Liver (tissue), 9 donors: ENCODE results near the gene LRRC55. TPM values are rescaled to one million over a fixed set of nuclear protein-coding genes. Genes with fewer than 3 reads are reported as not detected.

Experiments used
- DNase-seq: peaks from one replicate; pipeline ENCODE4 v3.0.0-alpha.2; 2017; ENCODE audit warnings: low spot score
- H3K27ac ChIP-seq, 2 donors: one replicate each; pipeline ENCODE4 v1.7.0; 2013; ENCODE audit warnings: inconsistent platforms in 2 of 2, low read length in 2 of 2, control low read depth in 1 of 2, low read depth in 1 of 2, mild to moderate bottlenecking in 1 of 2
- H3K27me3 ChIP-seq, 4 donors: one replicate each; pipeline versions ENCODE4 v1.6.1 to v1.7.0; 2013; ENCODE audit warnings: low read length in 3 of 4, inconsistent platforms in 1 of 4, mild to moderate bottlenecking in 1 of 4, moderate library complexity in 1 of 4; ENCODE audit not compliant: control insufficient read depth in 4 of 4, insufficient read depth in 4 of 4
- H3K36me3 ChIP-seq, 4 donors: one replicate each; pipeline versions ENCODE4 v1.6.1 to v1.7.0; 2013; ENCODE audit warnings: low read length in 3 of 4, mild to moderate bottlenecking in 3 of 4, low read depth in 1 of 4, moderate library complexity in 1 of 4; ENCODE audit not compliant: control insufficient read depth in 4 of 4, insufficient read depth in 3 of 4
- H3K4me1 ChIP-seq, 4 donors: one replicate each; pipeline versions ENCODE4 v1.6.1 to v1.7.0; 2013; ENCODE audit warnings: low read length in 3 of 4, mild to moderate bottlenecking in 3 of 4, moderate library complexity in 1 of 4; ENCODE audit not compliant: control insufficient read depth in 4 of 4, insufficient read depth in 4 of 4
- H3K4me3 ChIP-seq, 3 donors: one replicate each; pipeline versions ENCODE4 v1.6.1 to v1.7.0; 2013; ENCODE audit warnings: low read length in 3 of 3, control low read depth in 1 of 3, low read depth in 1 of 3, mild to moderate bottlenecking in 1 of 3
- H3K9ac ChIP-seq, 2 donors: one replicate each; pipeline ENCODE4 v1.7.0; 2013; ENCODE audit warnings: low read length in 2 of 2, mild to moderate bottlenecking in 2 of 2, moderate library complexity in 2 of 2, control low read depth in 1 of 2, low read depth in 1 of 2
- H3K9me3 ChIP-seq, 4 donors: one replicate each; pipeline versions ENCODE4 v1.6.1 to v1.7.0; 2013; ENCODE audit warnings: low read length in 3 of 4; ENCODE audit not compliant: control insufficient read depth in 4 of 4
- EGR1 ChIP-seq, 2 donors: IDR thresholded peaks; 2 replicates each; pipeline ENCODE4 v1.6.1; 2016 to 2018; ENCODE audit warnings: antibody characterized with exemption in 2 of 2, low read depth in 2 of 2
- FOXA2 ChIP-seq: IDR thresholded peaks from 2 replicates; pipeline ENCODE4 v1.6.1; 2016; ENCODE audit warnings: antibody characterized with exemption
- GABPA ChIP-seq, 2 donors: IDR thresholded peaks in 1 of 2; conservative IDR thresholded peaks in 1 of 2; 2 replicates each; pipeline ENCODE4 v1.6.1; 2016; ENCODE audit warnings: antibody characterized with exemption in 2 of 2, mild to moderate bottlenecking in 1 of 2, moderate library complexity in 1 of 2
- HNF4A ChIP-seq, 2 donors: conservative IDR thresholded peaks; 2 replicates each; pipeline ENCODE4 v1.6.1; 2016; ENCODE audit warnings: antibody characterized with exemption in 2 of 2, mild to moderate bottlenecking in 2 of 2
- HNF4G ChIP-seq: IDR thresholded peaks from 2 replicates; pipeline ENCODE4 v1.6.1; 2016; ENCODE audit warnings: antibody characterized with exemption
- NR2F2 ChIP-seq: IDR thresholded peaks from 2 replicates; pipeline ENCODE4 v1.6.1; 2016; ENCODE audit warnings: antibody characterized with exemption
- RAD21 ChIP-seq, 2 donors: IDR thresholded peaks; 2 replicates each; pipeline ENCODE4 v1.6.1; 2016; ENCODE audit warnings: antibody characterized with exemption in 2 of 2, mild to moderate bottlenecking in 2 of 2
- RXRA ChIP-seq, 2 donors: IDR thresholded peaks; 2 replicates each; pipeline ENCODE4 v1.6.1; 2017 to 2018; ENCODE audit warnings: antibody characterized with exemption in 2 of 2, mild to moderate bottlenecking in 1 of 2
- SP1 ChIP-seq: IDR thresholded peaks from 2 replicates; pipeline ENCODE4 v1.6.1; 2018; ENCODE audit warnings: antibody characterized with exemption, mild to moderate bottlenecking
- TAF1 ChIP-seq: conservative IDR thresholded peaks from 2 replicates; pipeline ENCODE4 v1.6.1; 2016; ENCODE audit warnings: antibody characterized with exemption, mild to moderate bottlenecking
- YY1 ChIP-seq: IDR thresholded peaks from 2 replicates; pipeline ENCODE4 v1.6.1; 2016; ENCODE audit warnings: antibody characterized with exemption, mild to moderate bottlenecking
- ZBTB33 ChIP-seq: IDR thresholded peaks from 2 replicates; pipeline ENCODE4 v1.6.1; 2016; ENCODE audit warnings: antibody characterized with exemption
- WGBS: extraction: QIAGEN DNeasy Blood & Tissue Kit; methylation state at CpG from one replicate; pipeline ENCODE4 v1.1.7; 2013; 5-methylcytosine and 5-hydroxymethylcytosine counted together
- polyA plus RNA-seq, 2 donors: library from polyadenylated mRNA; stranded (reverse) in 1 of 2; unstranded in 1 of 2; fragments of 200-250 nt in 1 of 2; fragments of >200 nt in 1 of 2; fragmentation: Nextera tagmentation in 1 of 2; extraction: Ambion mirVana in 1 of 2; gene quantifications; one replicate each; pipeline versions ENCODE4 v1.2.1 to v1.2.3, GENCODE V29; 2013 to 2015
- total RNA-seq, 2 donors: library from RNA; depleted of rRNA; stranded (reverse); fragments of >200 nt; gene quantifications; one replicate each; pipeline ENCODE4 v1.2.3, GENCODE V29; 2014
- TF ChIP-seq, protein P1 (sequence below): IDR thresholded peaks from 2 replicates; pipeline ENCODE4 v1.6.1; 2016; ENCODE audit warnings: antibody characterized with exemption, mild to moderate bottlenecking
- TF ChIP-seq, protein P2 (sequence below): IDR thresholded peaks from 2 replicates; pipeline ENCODE4 v1.6.1; 2016; ENCODE audit warnings: antibody characterized with exemption
- TF ChIP-seq, protein P3 (sequence below): fragments of 150-350 bp; IDR thresholded peaks from 2 replicates; pipeline ENCODE4 v1.5.1; 2017; ENCODE audit warnings: improper control_type of control experiment, low read depth, low read length; ENCODE audit not compliant: missing input control
- TF ChIP-seq, protein P4 (sequence below): IDR thresholded peaks from 2 replicates; pipeline ENCODE4 v1.6.1; 2016; ENCODE audit warnings: antibody characterized with exemption
- donor health status: healthy.
- donor health status: healthy.
- donor health status: healthy.
- donor health status: healthy.
- donor health status: healthy.

Gene LRRC55
- total and polyA plus RNA-seq, 4 donors = under 0.01 to 1.5 (median 0.72) TPM

GRCh38 chr11:57191311-57192219 is 9.8 kb downstream of the LRRC55 start (continued):
- TF ChIP-seq, protein P1, sequence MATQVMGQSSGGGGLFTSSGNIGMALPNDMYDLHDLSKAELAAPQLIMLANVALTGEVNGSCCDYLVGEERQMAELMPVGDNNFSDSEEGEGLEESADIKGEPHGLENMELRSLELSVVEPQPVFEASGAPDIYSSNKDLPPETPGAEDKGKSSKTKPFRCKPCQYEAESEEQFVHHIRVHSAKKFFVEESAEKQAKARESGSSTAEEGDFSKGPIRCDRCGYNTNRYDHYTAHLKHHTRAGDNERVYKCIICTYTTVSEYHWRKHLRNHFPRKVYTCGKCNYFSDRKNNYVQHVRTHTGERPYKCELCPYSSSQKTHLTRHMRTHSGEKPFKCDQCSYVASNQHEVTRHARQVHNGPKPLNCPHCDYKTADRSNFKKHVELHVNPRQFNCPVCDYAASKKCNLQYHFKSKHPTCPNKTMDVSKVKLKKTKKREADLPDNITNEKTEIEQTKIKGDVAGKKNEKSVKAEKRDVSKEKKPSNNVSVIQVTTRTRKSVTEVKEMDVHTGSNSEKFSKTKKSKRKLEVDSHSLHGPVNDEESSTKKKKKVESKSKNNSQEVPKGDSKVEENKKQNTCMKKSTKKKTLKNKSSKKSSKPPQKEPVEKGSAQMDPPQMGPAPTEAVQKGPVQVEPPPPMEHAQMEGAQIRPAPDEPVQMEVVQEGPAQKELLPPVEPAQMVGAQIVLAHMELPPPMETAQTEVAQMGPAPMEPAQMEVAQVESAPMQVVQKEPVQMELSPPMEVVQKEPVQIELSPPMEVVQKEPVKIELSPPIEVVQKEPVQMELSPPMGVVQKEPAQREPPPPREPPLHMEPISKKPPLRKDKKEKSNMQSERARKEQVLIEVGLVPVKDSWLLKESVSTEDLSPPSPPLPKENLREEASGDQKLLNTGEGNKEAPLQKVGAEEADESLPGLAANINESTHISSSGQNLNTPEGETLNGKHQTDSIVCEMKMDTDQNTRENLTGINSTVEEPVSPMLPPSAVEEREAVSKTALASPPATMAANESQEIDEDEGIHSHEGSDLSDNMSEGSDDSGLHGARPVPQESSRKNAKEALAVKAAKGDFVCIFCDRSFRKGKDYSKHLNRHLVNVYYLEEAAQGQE = no peak
- TF ChIP-seq, protein P2, sequence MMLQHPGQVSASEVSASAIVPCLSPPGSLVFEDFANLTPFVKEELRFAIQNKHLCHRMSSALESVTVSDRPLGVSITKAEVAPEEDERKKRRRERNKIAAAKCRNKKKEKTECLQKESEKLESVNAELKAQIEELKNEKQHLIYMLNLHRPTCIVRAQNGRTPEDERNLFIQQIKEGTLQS = no peak
- TF ChIP-seq HNF4A (conservative IDR thresholded peaks at IDR 0.05) = no peak

DNA sequence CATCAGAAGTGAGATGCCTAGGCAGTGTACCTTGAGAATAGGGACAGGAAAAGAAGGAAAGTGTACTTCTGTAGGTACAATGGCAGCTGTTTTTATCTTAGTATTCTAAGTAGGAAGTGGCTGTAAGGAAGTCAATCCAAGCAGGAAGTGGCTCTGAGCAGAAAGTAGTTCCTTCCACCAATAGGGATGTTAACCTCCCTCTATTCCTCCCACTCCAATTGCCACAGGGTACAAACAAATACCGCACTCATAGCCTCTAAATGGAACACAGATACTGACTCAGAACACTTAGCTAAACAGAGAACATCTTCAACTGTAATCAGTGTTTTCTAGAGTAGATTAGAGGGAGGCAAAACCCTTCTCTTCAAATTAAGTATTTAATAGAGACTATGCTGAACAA is 10.6 kb downstream of the LRRC55 start:
- no peaks in the 10 kb centered on the region for H3K9me3 ChIP-seq
- no peak overlapping the region for H3K9ac ChIP-seq
- no peak overlapping the region for H3K27ac ChIP-seq
- H3K36me3 ChIP-seq = no peaks in the 10 kb centered on the region
- TF ChIP-seq HNF4G (no peak), EGR1 (IDR thresholded peaks at IDR 0.05; ENCODE audit: low read depth in 2 of 2) (no peak), ZBTB33 (no peak), YY1 (no peak), TAF1 (no peak), HNF4A (conservative IDR thresholded peaks at IDR 0.05) (no peak), SP1 (no peak), FOXA2 (no peak), GABPA (IDR thresholded peaks at IDR 0.05 in 1 of 2, conservative IDR thresholded peaks at IDR 0.05 in 1 of 2) (no peak), NR2F2 (no peak), RAD21 (IDR thresholded peaks at IDR 0.05) (no peak), RXRA (IDR thresholded peaks at IDR 0.05) (no peak)
- TF ChIP-seq, protein P3, sequence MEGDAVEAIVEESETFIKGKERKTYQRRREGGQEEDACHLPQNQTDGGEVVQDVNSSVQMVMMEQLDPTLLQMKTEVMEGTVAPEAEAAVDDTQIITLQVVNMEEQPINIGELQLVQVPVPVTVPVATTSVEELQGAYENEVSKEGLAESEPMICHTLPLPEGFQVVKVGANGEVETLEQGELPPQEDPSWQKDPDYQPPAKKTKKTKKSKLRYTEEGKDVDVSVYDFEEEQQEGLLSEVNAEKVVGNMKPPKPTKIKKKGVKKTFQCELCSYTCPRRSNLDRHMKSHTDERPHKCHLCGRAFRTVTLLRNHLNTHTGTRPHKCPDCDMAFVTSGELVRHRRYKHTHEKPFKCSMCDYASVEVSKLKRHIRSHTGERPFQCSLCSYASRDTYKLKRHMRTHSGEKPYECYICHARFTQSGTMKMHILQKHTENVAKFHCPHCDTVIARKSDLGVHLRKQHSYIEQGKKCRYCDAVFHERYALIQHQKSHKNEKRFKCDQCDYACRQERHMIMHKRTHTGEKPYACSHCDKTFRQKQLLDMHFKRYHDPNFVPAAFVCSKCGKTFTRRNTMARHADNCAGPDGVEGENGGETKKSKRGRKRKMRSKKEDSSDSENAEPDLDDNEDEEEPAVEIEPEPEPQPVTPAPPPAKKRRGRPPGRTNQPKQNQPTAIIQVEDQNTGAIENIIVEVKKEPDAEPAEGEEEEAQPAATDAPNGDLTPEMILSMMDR = no peak
- TF ChIP-seq, protein P2 = no peak
- TF ChIP-seq, protein P1 = no peak
- TF ChIP-seq, protein P4, sequence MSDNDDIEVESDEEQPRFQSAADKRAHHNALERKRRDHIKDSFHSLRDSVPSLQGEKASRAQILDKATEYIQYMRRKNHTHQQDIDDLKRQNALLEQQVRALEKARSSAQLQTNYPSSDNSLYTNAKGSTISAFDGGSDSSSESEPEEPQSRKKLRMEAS = no peak
- DNase-seq = no peak
- H3K27me3 ChIP-seq = no peaks in the 10 kb centered on the region
- 60% methylated on average over 1 of the region's 1 CpG for WGBS
- H3K4me1 ChIP-seq = no peaks in the 10 kb centered on the region
- no peak overlapping the region for H3K4me3 ChIP-seq
